HepG2 (cell line): Measurements from ENCODE around the gene RILP. TPM values are rescaled to one million over a fixed set of nuclear protein-coding genes. Genes with fewer than 3 reads are reported as not detected.
A peak's percentile ranks its signal among the peaks of the same experiment; 100 is the strongest.

Source experiments
- ATAC-seq: fragments of 200-7000 bp; cut with Tn5 transposase; 3 replicates; pipeline ENCODE4 v1.9.1; 2020; ENCODE audit warnings: mild to moderate bottlenecking, moderate library complexity
- BruUV-seq: library from RNA; stranded (reverse); fragments of 400-500 nt; replicated peaks from 2 replicates; lab custom pipeline; 2021; lab: Mats Ljungman, UMichigan
- CTCF ChIA-PET: fragments of 300-600 bp; formaldehyde crosslinking; extraction: SDS; loops from one replicate; lab custom pipeline; 2021; ENCODE audit warnings: low total read pairs, inconsistent platforms, low intra/inter-chr PET ratio; lab: Yijun Ruan, JAX
- POLR2A ChIA-PET: fragments of 350-600 bp; sonication (Branson Sonifier 250); formaldehyde crosslinking; loops from one replicate; lab custom pipeline; 2020; ENCODE audit warnings: antibody characterized with exemption, inconsistent platforms; lab: Yijun Ruan, JAX
- DNase-seq: peaks from one replicate; pipeline ENCODE4 v3.0.0-alpha.2; 2015; ENCODE audit warnings: low spot score
- FAIRE-seq: peaks from 3 replicates; lab custom pipeline; 2011; peaks lifted over from hg19 to GRCh38; lab: Jason Lieb, UNC
- H2AFZ ChIP-seq: one replicate; pipeline ENCODE4 v1.6.1; 2011; ENCODE audit warnings: low read length, inconsistent platforms
- H3K27ac ChIP-seq: fragments of 300-600 bp; 3 replicates; pipeline ENCODE4 v1.8.0; 2011; ENCODE audit warnings: mixed run types, mild to moderate bottlenecking, mixed read lengths, low read length, inconsistent platforms; ENCODE audit not compliant: insufficient read depth; ENCODE audit errors: extremely low read length
- H3K27me3 ChIP-seq, 2 experiments: fragments of 200-600 bp in 1 of 2; 2 replicates in 1 of 2; 3 replicates in 1 of 2; pipeline versions ENCODE4 v1.6.0 to v1.8.0; 2011; ENCODE audit warnings: low read length in 2 of 2, mild to moderate bottlenecking in 2 of 2, moderate library complexity in 2 of 2, inconsistent platforms in 1 of 2; ENCODE audit not compliant: insufficient read depth in 2 of 2, control insufficient read depth in 1 of 2
- H3K36me3 ChIP-seq, 2 experiments: fragments of 200-600 bp in 1 of 2; replicated peaks in 1 of 2; 2 replicates in 1 of 2; 3 replicates in 1 of 2; pipeline versions ENCODE4 v1.5.1 to v1.8.0; 2011; ENCODE audit warnings: low read length in 2 of 2, inconsistent platforms in 1 of 2; ENCODE audit not compliant: insufficient read depth in 2 of 2, control insufficient read depth in 1 of 2
- H3K4me1 ChIP-seq: 2 replicates; pipeline ENCODE4 v1.5.1; 2012; ENCODE audit warnings: low read length, inconsistent platforms; ENCODE audit not compliant: insufficient read depth
- H3K4me2 ChIP-seq: 2 replicates; pipeline ENCODE4 v1.6.0; 2011; ENCODE audit warnings: low read depth, low read length, inconsistent platforms
- H3K4me3 ChIP-seq, 3 experiments: fragments of 200-600 bp in 1 of 3; sonication (generic), shearing (Covaris generic) in 1 of 3; replicated peaks in 1 of 3; 2 replicates each; pipeline ENCODE4 v1.5.1; 2011 to 2016; ENCODE audit warnings: low read length in 3 of 3, inconsistent platforms in 2 of 3, low read depth in 2 of 3, mild to moderate bottlenecking in 2 of 3, control low read depth in 1 of 3, mixed read lengths in 1 of 3; ENCODE audit not compliant: insufficient read depth in 1 of 3
- H3K79me2 ChIP-seq: one replicate; pipeline ENCODE4 v1.6.1; 2011; ENCODE audit warnings: low read length, inconsistent platforms; ENCODE audit not compliant: insufficient read depth
- H3K9ac ChIP-seq: 2 replicates; pipeline ENCODE4 v1.6.0; 2011; ENCODE audit warnings: mild to moderate bottlenecking, low read depth, low read length, inconsistent platforms; ENCODE audit not compliant: insufficient read depth
- H3K9me3 ChIP-seq: 2 replicates; pipeline ENCODE4 v1.5.1; 2012; ENCODE audit warnings: mild to moderate bottlenecking, low read length
- H4K20me1 ChIP-seq: 2 replicates; pipeline ENCODE4 v1.6.0; 2011; ENCODE audit warnings: inconsistent platforms, mild to moderate bottlenecking, low read length, moderate library complexity; ENCODE audit not compliant: insufficient read depth
- ARID4A ChIP-seq: sonication (generic); formaldehyde crosslinking; IDR thresholded peaks from 2 replicates; pipeline ENCODE4 v1.5.0; 2020; ENCODE audit warnings: mild to moderate bottlenecking, missing genetic modification reagents, borderline replicate concordance
- FOXC1 ChIP-seq: sonication (generic); formaldehyde crosslinking; IDR thresholded peaks from 2 replicates; pipeline ENCODE4 v1.8.0; 2022; ENCODE audit warnings: mild to moderate bottlenecking, missing genetic modification reagents, borderline replicate concordance
- ZBTB4 ChIP-seq: sonication (generic); formaldehyde crosslinking; IDR thresholded peaks from 2 replicates; pipeline ENCODE4 v1.4.0; 2020; ENCODE audit warnings: missing genetic modification reagents, mild to moderate bottlenecking, borderline replicate concordance
- ZNF776 ChIP-seq: sonication (generic); formaldehyde crosslinking; IDR thresholded peaks from 2 replicates; pipeline ENCODE4 v1.4.0; 2020; ENCODE audit warnings: mild to moderate bottlenecking, missing genetic modification reagents
- WGBS: methylation state at CpG from one replicate; pipeline ENCODE4 v1.1.6; 2017; ENCODE audit warnings: low lambda C conversion rate; 5-methylcytosine and 5-hydroxymethylcytosine counted together
- in situ Hi-C: cut with HindIII; loops from 2 replicates; pipeline ENCODE4 v1.10.0; 2017; ENCODE audit warnings: low pct_unique_long_range_greater_than_20kb; ENCODE audit not compliant: extremely low pct_ligation_motif_present
- intact Hi-C: fragments of 100-400 bp; cut with micrococcal nuclease; formaldehyde crosslinking; loops from one replicate; pipeline ENCODE4 v1.10.0; 2022; ENCODE audit not compliant: unreplicated experiment
- polyA plus RNA-seq, 8 experiments: library from polyadenylated mRNA; depleted of rRNA in 3 of 8; stranded (reverse) in 7 of 8; unstranded in 1 of 8; fragments of >200 nt; fragmentation: Illumina TruSeq in 4 of 8; extraction: Trizol in 4 of 8; gene quantifications; 2 replicates each; pipeline versions ENCODE4 v1.2.1 to v1.2.3, GENCODE V29; 2011 to 2016; ENCODE audit warnings: low read depth in 4 of 8, missing spikeins in 1 of 8, mixed read lengths in 1 of 8; ENCODE audit not compliant: insufficient read depth in 1 of 8
- total RNA-seq, 5 experiments: library from RNA; depleted of rRNA; stranded (reverse); fragments of >200 nt; fragmentation: Illumina TruSeq; extraction: Trizol; gene quantifications; 2 replicates each; pipeline ENCODE4 v1.2.3, GENCODE V29; 2016; ENCODE audit warnings: low read depth in 1 of 5

RILP gene
- total and polyA plus RNA-seq, 2 of the 13 experiments (the other 11 are each of a cell fraction or from before 2014, with no cell fraction given) = 6.6 to 8.1 TPM

- no peak overlapping the region for H3K4me2 ChIP-seq
- H3K79me2 ChIP-seq = no peaks in the 10 kb centered on the region
- H3K27ac ChIP-seq = peak overlapping the region; percentile 23
- CTCF ChIA-PET = no interaction called here
- TF ChIP-seq FOXC1 (0 out of 2 replicates have a peak, but pooled peaks have one; percentile 29), ZBTB4 (CRISPR knock-in tag) (0 out of 2 replicates have a peak, but pooled peaks have one; percentile 23), ZNF776 (CRISPR knock-in tag) (no peak), ARID4A (CRISPR knock-in tag) (0 out of 2 replicates have a peak, but pooled peaks have one; percentile 11)
- no TSS peak for BruUV-seq
- in situ Hi-C loops = no loop called here
- H3K4me3 ChIP-seq = no peak overlapping the region
- no peak overlapping the region for H2AFZ ChIP-seq
- POLR2A ChIA-PET = no interaction called here
- no peaks in the 10 kb centered on the region for H3K9me3 ChIP-seq
- DNase-seq (no peak), ATAC-seq (no peak), FAIRE-seq (no peak)
- 83% methylated on average over 5 of the region's 5 CpGs for WGBS
- H3K4me1 ChIP-seq = peaks cover 57% of the 10 kb centered on the region
- no peaks in the 10 kb centered on the region for H3K27me3 ChIP-seq
- intact Hi-C loops = no loop called here
- no peak overlapping the region for H3K9ac ChIP-seq
- no peaks in the 10 kb centered on the region for H4K20me1 ChIP-seq
- no peaks in the 10 kb centered on the region; a peak in 2 of 5 replicates for H3K36me3 ChIP-seq
Observed at GRCh38 chr17:1607971-1608320, 41.7 kb downstream of the RILP start.
